ENCODE results near the gene ZNF785. TPM values are rescaled to one million over a fixed set of nuclear protein-coding genes. Genes with fewer than 3 reads are reported as not detected.

The ZNF785 gene
- total and polyA plus RNA-seq, 2 experiments from 2014 or later: 4.9 to 7.1 TPM

- no peak for TF ChIP-seq JUNB (IDR thresholded peaks at IDR 0.05; ENCODE audit: unreplicated experiment)
- no peak for TF ChIP-seq ZNF331 (CRISPR knock-in tag; IDR thresholded peaks at IDR 0.05; ENCODE audit: low read depth)
- TF ChIP-seq ZNF114 (CRISPR knock-in tag; IDR thresholded peaks at IDR 0.05): no peak
- TF ChIP-seq ZNF462 (CRISPR knock-in tag; IDR thresholded peaks at IDR 0.05): no peak
- TF ChIP-seq POLR2AphosphoS5 (IDR thresholded peaks at IDR 0.05; ENCODE audit: low read depth): no peak
- TF ChIP-seq CREB1 (CRISPR knock-in tag; IDR thresholded peaks at IDR 0.05; ENCODE audit: low read depth): no peak
- TF ChIP-seq EZH2phosphoT487 (IDR thresholded peaks at IDR 0.05; ENCODE audit: unreplicated experiment): no peak
- no peak for TF ChIP-seq STAT1 (IDR thresholded peaks at IDR 0.05; ENCODE audit: unreplicated experiment)
- no peak for TF ChIP-seq CTCF (conservative IDR thresholded peaks at IDR 0.05; ENCODE audit: low read depth in 2 of 2)
- no peak for TF ChIP-seq NANOG (IDR thresholded peaks at IDR 0.05; ENCODE audit: borderline replicate concordance)
- no peak for TF ChIP-seq REST (IDR thresholded peaks at IDR 0.05; ENCODE audit: unreplicated experiment)
- no peak for TF ChIP-seq EZH2 (IDR thresholded peaks at IDR 0.05; ENCODE audit: low read depth, unreplicated experiment)
- no peak for TF ChIP-seq ETS1 (IDR thresholded peaks at IDR 0.05)
- H3K4me1 Mint-ChIP-seq: peaks cover 12% of the 10 kb centered on the region; the same call in 2 of the 3 replicates
- no peaks in the 10 kb centered on the region for H3K36me3 Mint-ChIP-seq (ENCODE audit: low read depth)
Observed at GRCh38 chr16:30619638-30620037, 34.1 kb upstream of the ZNF785 start.

More at GRCh38 chr16:30619638-30620037, 34.1 kb upstream of the ZNF785 start:
- no peak for DNase-seq (ENCODE audit: low spot score)
- Histone ChIP-seq H3K27me3 (ENCODE audit: insufficient read depth) (no peaks in the 10 kb centered on the region), H3K4me1 (ENCODE audit: insufficient read depth) (no peaks in the 10 kb centered on the region), H3K9me2 (ENCODE audit: insufficient read depth) (no peaks in the 10 kb centered on the region), H3K79me2 (replicated peaks; ENCODE audit: insufficient read depth) (no peaks in the 10 kb centered on the region), H3K27ac (ENCODE audit: low read depth) (no peak overlapping the region), H3K4me2 (no peak overlapping the region), H3F3A (replicated peaks; ENCODE audit: low read depth) (no peaks in the 10 kb centered on the region), H3K36me3 (ENCODE audit: insufficient read depth) (no peaks in the 10 kb centered on the region), H2AFZ (no peak overlapping the region), H4K20me1 (replicated peaks; ENCODE audit: insufficient read depth) (no peaks in the 10 kb centered on the region), H3K4me3 (no peak overlapping the region)
- H3K4me3 Mint-ChIP-seq: no peak overlapping the region
- H3K27me3 Mint-ChIP-seq (ENCODE audit: insufficient read depth, low read depth, poor library complexity): peaks cover 4% of the 10 kb centered on the region
- H3K9me3 Mint-ChIP-seq: peaks cover 2% of the 10 kb centered on the region; the same call in 1 of the 3 replicates
- ATAC-seq: no peak
- no peak overlapping the region for H3K27ac Mint-ChIP-seq
